Cerebellar nuclear complex (tissue), 1 donor: ENCODE results near the gene CLTCL1.

Source experiments
- DNase-seq, 2 experiments: peaks; one replicate each; lab custom pipeline; 2025; lab: John Stamatoyannopoulos, UW

Gene CLTCL1

DNA sequence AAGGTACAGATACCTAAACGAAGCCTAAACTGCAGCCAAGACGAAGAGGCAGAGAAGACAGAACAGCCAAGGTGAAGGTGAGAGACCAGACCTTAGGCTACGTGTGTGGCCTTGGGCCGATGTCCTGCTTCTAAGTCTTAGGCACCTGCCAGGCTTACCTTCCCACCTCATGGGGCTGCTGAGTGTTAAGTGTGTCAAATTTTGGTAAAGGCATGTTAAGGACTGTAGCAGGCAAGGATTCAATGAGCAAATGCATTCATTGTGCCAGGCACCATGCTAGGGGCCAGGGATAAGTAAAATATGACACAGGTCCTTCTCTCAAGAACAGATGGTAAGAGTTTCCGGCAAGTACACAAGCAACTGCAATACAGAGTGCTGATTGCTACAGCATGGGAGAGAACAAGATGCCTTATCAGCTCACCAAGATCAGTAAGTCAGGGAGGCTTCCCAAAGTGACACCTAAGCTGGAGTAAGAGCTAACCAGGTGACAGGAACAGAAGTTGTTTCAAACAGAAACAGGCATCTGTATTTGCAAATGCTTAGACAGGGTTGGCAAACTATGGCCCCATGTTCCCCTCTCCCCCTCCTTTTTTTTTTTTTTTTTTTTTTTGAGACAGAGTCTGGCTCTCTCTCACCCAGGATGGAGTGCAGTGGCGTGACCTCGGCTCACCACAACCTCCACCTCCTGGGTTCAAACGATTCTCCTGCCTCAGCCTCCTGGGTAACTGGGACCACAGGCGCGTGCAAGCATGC lies 46.7 kb downstream of the CLTCL1 start:
- no peak for DNase-seq

DNA sequence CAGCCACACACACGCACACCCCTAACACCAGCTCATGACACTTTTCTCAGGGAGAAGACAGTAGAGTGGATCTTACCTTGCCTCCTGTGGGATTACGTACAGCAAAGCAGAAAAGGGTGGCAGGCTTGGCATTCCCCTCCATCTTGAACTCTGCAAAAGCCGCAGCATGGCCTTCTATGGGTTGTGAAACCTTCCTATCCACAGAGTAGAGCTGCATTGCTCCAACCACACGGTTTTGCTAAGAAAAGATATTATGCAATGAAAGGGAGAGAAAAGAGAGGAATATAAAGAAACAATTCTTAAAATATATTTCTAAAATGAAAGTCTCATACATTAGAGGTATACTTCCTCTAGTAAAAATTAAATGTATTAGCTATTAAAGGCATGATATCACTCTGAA lies 48.8 kb downstream of the CLTCL1 start:
- no peak for DNase-seq

DNA sequence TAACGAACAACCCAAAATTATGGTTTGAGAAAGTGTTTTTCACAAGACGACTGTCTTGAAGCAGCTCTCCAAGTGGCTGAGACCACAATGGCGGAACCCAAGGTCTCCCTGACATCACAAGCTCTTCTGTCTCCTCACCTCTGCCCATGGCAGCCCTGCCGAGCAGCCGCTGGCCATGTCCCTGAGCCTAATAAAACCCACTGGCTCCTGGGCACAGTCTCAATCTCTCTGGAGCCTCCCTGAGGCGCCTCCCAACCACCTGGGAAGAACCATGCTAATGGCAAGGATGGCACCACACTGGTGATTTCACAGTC lies 50.0 kb downstream of the CLTCL1 start:
- DNase-seq = no peak

DNA sequence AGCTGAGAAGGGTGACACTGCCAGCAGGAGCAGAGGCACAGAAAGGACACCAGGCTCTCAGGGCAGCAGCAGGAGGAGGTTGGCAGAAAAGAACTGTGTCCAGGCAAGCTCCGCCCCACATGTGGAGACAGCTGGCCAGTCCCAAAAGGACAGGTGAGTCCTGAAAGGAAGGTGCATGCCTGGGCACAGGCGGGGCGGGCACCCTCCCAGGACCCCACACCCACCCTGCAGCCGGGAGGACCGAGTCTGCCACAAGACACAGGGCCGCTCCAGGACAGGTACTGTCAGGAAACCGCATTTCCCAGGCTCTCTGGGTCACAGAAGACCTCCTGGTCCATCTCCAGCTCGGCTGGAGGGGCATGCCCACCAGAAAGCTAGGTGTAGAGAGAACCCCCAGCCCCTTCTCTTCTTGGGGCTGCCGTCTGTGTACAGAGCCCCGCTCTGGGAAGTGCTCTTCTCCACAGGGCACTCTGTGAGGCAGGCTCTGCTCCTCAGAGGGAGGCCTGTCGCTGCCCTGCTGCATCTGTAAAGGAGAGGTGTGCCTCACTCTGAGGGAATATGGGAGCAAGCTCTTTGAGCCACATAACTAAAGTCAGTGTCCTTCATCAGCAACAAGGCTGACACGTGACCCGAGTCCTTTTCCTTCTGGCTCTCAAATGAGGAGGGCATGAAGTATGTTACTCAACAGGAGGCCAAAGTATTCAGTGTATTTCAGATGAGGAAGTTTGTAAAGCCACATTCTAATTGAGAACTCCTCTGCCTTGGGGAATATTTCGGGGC lies 50.5 kb downstream of the CLTCL1 start:
- DNase-seq = no peak

DNA sequence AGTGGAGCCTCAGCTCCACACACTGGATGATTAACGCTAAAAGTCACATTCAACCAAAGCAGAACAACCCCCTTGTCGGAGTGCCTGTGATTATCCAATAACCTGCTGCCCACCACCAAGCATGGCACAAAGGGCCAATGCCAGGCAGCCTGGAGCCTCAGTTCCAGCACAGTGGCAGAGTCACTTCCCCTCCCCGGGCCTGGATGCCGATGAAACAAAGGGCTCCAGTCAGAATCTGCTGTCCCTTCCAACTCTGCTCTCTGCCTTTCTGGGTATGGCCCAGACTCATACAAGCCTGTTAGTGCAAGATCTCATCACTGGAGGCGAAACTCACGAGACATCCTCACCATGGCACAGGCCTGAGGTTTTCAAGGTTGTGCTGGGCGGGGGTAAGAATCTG lies 52.1 kb downstream of the CLTCL1 start:
- DNase-seq = no peak

DNA sequence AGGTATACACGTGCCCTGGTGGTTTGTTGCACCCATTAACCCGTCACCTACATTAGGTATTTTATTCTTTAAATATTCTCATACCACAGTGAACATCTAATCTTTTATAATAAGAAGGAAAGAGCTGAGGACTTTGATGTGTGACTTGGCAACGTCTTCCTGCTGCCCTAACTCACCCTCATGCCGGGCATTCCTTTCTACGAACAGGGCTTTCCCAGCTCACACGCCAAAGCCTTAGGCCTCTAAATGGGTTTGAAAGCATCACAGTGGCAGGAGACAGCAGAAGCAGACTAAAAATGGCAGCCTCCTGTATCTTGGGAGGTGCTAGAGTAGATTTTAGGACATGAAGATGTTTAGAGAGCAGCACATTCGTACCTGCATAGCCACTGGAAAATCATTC lies 52.6 kb downstream of the CLTCL1 start:
- no peak for DNase-seq

DNA sequence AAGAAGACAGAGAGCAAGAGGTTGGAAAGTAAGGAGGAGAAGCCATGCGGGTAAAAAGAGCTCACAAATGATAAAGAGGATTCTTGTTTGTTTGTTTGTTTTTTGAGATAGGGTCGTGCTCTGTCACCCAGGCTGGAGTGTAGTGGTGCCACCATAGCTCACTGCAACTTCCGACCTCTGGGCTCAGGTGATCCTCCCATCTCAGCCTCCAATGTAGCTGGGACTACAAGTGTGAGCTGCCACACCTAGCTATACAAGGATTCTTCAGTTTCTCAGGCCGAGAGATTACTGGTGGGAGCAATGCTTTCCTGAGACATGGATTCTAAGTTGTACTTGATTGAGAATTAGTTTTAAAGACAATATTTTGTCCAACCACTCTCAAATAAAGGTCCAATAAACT lies 55.6 kb downstream of the CLTCL1 start:
- no peak for DNase-seq

DNA sequence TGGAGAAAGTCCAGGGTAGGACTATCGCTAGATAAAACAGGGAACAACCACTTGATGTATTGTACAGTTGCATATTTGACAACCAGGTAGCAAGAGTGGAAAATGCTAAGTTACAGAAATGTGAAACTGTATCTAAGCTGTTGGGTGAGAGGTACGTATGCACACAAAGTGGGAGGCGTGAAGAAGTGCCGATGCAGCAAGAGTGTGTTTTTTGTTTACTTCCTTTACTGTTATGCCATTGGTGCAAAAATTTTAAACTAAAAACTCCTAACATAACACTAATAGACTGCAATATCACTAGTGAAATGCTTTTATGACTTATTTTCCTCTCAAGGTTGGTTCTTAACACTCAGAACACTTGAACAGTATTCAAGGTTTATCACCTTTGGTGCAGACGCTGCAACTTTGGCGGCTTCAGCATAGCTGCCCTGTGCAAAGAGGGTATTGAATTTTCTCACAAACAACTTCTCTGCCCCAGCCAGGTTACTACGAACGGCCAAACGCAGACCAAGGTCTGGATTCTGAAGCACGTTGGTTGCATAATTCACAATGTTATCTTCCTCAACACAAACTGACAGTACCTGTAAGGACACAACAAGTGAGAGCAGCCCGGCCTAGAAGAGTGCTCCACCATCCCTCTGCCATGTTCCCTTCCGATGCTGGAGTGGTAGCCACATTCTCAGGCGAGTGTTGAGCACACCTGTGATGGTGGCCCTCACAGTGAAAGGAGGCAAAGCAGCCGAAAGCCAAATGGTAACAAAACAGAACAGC lies 57.2 kb downstream of the CLTCL1 start:
- no peak for DNase-seq

DNA sequence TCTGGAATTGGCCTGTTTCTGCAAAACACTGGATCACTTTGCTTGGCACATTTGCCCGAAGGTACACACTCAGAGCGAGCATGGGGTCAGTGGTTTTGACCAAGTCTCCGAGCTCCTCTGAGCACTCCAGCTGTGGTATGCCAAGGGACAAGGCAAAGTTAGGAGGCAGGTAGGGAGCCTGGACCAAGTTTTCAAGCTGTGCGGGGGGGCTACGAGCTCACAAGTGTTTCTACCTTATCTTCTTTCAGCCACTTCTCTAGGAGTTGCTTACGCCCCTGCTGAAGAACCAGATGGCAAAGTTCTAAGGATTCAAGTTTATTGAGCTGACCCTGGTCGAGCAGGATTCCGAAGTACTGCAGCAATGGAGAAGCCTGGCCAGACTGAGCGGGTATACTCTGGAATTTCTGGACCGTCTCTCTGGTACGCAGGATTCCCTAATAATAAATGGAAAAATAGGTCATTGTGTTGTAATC lies 58.3 kb downstream of the CLTCL1 start:
- no peak for DNase-seq

DNA sequence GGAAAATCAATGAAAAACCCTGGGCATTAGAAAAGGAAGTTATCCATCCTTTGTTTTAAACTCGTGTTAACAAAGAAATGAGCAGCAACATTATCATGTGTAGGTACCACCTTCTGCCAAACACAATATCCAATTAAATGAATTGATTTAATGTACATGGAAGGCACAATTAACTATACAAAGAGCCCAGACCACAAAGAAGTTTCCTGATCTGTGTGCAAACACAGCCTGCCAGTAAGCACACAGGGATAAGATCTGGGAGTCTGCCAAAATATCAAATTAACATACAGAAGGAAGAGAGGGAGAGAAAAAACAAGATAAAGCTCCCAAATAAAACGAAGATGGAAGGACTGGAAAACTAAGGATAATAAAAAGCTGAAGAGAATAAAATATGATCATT lies 58.9 kb downstream of the CLTCL1 start:
- no peak for DNase-seq

DNA sequence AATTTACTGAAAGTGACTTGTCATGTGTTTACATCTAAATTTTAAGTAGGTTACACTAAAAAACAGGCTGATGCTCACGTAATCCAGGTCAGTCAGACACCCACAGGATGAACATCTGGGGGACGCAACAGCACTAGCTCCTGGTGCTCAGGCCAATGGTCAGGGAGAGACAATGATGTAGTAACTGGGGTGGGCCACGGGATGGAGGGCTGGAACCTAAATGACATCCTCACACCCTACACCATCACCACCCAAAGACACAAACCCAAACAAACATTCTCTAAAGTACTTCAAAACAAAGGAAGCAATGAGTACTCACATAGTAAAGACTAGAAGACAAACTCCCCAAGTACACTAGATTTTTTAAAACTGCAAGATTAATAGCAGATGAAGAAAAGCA lies 59.5 kb downstream of the CLTCL1 start:
- DNase-seq = no peak

DNA sequence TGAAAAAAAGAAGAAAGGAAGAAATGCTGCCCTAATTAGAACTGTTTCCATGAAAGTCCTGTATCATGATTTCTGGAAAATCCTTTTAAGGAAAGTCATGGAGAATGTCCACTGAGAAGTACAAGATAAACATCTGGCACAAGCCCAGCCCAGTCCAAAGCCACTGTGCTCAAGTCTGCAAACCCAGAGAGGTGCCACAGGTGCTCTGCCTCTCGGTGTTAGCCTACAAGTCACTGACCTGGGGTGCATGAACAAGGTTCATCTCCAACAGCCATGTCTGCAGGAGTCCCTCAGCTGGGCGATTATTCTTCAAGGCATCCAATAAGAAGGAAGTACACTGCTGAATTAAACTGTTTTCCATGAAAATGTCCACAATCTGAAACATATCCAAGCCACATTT lies 61.9 kb downstream of the CLTCL1 start:
- no peak for DNase-seq

DNA sequence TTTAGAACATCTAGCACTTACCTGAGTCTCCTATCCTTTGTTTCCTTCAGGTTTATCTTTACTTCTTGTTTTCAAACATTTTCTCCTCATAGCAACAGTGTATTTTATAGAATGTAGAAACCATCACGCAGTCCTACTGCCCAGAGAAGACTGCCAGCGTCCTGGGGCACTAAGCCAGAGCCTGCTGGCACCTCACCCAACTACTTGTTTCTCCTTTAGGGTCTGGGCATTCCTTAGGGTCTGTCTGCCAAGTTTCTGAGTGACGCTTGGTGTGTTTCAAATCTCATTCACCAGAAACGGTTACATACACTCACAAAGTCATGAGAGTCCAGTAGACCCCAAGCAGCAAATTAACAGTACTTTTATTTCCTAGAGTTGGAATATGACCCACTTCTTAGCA lies 63.3 kb downstream of the CLTCL1 start:
- DNase-seq = no peak

DNA sequence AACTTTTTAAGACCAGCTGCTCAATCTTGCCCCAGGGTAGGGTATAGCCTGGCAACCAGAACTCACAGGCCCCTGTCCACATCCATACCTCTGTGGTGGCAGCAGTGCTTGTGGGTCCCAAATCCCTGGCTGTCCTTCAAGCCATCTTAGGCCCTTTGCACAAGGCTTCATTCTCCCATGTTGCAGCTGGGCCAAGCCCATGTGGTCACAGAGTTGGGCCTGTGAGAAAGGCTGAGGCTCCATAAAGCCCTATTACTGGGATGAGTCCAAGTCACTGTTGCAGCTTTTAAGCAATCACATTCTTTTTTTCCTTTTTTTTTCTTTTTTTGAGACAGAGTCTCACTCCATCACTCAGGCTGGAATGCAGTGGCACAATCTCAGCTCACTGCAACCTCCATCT lies 65.1 kb downstream of the CLTCL1 start:
- DNase-seq = no peak

DNA sequence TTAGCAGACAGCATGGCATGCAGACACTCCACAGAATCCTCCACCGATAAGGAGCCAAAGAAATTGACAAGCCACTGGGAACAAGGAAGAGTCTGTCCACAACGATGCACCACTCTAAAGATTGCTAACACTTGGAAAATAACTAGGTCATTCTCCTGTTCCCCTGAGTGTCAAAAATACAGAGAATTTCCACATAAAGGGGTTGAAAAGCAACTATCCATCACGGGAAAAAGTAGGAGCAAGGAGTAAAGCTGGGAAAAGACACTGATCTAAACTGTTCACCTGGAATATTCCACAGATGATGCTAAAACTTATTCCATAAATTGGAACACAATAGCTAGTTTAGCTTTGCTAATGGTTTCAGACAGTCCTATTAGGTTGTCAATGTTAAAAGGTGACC lies 66.0 kb downstream of the CLTCL1 start:
- DNase-seq = no peak

DNA sequence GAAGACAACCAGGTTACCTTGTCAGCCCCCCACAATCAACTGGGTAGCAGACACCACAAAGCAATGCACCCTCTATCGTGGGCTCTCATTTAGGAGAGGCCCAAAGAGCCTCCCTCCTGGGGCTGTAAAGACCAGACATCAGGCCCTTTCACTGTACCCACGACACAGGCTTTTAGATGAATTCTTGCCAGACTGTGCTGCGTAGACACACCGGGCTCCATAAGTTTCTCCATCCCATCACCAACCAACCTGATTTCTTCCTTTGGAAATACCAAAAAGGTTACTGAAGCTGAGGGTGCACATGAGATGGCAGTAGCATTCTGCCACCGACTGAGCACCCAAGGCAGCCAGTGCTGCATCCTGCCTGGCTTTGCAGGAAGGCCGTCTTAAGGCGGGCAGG lies 66.5 kb downstream of the CLTCL1 start:
- no peak for DNase-seq

DNA sequence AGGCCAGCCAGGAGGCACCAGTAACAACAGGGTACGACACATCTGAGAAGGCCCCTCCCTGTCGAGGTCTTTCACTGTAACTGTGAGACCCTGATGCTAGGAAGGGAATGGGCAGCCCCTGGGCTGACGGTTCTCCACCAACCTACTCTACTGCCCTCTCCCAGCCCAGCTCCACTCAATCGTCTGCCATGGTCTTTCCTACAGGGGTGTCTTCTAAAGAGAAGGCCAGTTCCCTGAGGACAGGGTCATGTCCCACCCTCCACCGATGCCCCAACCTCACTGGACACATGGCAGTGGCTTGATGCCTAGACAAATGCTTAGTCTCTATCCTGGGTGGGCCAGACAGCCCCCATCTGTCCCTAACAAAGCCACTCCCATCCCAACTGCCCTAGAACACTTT lies 67.0 kb downstream of the CLTCL1 start:
- no peak for DNase-seq

DNA sequence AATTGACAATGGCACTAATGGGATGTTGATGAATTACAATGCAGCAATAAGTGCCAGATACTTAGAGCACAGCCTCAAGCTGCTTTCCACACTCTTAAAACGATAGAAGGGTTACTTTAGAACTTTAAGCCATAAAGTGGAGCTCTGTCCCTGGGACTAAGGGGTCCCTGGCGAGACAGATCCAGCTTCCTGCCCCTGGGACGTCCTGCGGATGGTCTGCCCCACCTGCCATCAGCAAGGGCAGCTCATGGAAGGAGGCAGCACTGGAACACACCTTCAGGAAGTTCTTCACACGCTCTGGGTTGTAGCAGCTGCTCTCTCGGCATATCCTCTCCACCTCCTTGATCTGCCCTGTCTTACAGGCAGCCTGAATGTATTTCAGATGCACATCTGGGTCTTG lies 67.9 kb downstream of the CLTCL1 start:
- no peak for DNase-seq

DNA sequence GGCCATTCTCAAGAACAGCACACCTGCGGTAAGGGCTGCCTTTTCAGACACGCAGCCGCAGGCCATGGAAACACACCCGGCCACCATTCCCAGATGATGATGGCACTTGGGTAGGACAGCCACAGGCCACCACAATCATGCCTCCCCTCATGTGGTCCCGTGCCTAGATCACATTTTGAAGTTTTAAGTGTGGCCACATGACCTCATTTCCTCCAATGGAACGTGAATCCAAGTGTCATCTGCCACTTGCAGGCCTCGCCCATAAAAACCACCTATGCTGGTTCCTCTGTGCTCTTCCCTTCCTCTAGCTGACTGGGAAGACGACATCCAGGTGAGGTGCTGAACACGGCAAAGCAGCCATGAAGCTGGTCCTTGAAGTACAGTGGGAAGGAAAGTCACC lies 68.4 kb downstream of the CLTCL1 start:
- DNase-seq = no peak

DNA sequence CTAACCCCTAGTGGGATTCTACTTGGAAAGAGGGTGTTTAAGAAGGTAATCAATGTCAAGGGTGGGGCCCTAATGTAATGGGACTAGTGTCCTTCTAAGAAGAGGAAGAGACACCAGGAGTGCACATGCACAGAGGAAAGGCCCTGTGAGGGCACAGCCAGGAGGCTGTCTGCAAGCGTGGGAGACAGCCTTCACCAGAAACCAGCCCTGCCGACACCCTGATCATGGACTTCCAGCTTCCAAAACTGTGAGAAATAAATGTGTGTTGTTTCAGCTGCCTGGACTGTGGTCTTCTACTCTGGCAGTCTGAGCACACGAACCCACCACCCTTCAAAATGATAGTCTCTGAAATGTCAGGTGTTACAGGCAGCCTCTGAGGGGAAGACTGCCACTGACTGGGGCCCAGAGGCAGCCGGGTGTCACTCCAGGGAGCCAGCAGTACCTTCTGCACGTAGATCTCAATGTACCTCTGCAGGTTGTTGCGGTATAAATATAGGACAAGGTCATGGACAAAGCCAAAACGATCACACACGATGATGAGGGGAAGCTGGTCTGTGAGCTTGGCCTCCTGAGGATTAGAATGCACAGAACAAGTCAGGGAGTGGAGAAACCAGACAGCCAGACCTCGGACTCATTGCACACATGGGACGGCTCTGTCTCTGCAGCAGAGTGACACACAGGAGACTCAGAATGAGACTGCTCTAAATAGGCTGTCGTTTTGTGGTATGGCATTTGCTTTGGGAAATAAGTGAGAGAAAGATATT lies 69.1 kb downstream of the CLTCL1 start:
- DNase-seq = no peak

DNA sequence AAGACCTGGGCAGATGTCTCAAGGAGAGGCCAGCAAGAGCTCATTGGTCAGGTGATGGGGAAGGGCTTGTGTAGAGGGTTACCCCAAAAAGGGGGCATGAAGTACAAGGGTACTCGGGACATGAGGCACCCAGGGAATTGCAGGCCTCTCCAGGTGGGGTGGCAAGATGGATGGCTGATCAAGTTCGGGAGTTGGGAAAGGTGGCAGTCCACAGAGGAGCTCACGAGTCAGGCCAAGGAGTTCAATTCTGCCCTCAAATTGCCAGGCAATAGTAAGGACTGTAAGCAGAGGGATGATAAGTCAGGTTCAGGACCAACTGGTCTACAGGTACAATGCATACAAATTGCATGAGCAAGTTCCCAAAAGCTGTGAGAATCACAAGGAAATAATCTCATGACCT lies 70.7 kb downstream of the CLTCL1 start:
- no peak for DNase-seq

DNA sequence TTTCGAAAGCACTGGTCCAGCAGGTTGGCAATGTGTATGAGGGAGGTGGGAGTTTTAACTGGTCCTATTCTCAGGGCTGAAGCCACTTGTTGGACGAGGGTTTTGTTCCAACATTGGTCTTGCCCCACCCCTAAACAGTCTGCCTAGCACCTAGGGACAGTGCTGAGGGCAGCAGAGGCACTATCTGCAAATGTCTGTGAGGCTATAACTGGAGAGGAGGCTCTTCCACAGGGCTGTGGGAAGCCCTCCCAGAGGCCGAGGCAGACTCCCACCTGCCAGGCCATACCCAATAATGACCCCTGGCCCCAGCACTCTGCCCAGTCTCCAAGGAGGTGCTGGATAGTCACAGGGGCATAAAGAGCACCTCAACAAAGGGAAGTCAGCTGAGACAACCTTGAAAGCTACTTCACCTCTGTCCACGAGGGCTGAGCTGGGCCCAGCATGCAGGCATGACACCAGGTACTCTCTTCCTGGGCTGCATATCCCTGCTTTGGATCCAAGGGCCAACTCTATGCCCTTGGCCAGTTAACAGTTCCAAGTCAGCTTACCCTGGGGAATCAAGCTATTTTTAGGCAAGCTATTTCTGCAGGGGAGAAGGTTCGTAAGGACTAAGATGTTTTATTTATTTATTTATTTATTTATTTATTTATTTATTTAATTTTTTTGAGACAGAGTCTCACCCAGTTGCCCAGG lies 72.8 kb downstream of the CLTCL1 start:
- no peak for DNase-seq
